Activated CD8-positive, alpha-beta memory T cell treated with anti-CD3 and anti-CD28 coated beads for 48 hours (primary cell): Measurements from ENCODE around the gene FKBP6.
"Not testable (repeated sequence)": the region's sequence is repeated elsewhere in the genome, so short reads cannot be mapped to it uniquely, and the experiment has no call there.

Experiments used
- DNase-seq, 3 experiments: peaks; one replicate each; pipeline ENCODE4 v3.0.0-alpha.2; 2020; ENCODE audit warnings: low read depth in 2 of 3, low spot score in 2 of 3

Gene FKBP6

DNA sequence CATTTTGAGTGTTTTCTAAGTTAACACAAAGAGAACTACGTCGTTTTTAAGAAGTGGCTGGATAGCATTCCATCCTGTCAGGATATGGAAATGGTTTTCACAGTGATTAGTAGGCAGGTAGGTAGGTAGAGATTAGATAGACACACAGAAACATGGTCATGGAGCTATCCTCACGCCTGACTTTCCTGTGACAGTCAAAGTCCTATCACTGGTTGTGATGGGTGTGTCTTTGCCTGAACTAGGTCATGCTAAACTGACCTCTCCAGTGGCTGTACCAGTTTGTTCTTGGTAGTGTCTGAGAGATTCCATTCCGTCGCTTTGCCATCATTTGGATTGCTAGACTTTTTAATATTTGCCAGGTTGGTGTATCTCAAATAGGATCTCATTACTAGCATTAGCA lies 28.2 kb downstream of the FKBP6 start:
- DNase-seq, result no peak

DNA sequence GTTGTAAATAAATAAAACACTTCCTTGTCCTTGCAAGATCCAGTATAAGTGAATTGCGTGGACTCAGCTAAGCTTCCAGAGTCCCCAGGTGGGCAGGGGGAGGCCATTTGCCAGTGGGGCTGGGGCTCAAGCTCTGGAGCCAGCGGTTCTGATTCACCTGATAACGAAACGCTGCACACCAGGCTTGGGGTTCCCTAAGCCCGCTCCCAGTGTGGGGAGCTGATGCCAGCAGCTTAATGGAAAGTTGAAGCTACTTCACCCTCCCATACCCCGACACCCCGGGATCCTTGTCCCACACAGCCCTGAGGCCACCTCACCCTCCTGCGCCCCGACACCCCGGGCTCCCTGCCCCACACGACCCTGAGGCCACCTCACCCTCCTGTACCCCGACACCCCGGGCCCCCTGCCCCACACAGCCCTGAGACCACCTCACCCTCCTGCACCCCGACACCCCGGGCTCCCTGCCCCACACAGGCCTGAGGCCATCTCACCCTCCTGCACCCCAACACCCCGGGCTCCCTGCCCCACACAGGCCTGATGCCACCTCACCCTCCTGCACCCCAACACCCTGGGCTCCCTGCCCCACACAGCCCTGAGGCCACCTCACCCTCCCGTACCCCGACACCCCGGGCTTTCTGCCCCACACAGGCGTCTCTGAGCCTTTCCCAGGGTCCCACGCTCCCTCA lies 30.8 kb downstream of the FKBP6 start:
- no peak for DNase-seq

DNA sequence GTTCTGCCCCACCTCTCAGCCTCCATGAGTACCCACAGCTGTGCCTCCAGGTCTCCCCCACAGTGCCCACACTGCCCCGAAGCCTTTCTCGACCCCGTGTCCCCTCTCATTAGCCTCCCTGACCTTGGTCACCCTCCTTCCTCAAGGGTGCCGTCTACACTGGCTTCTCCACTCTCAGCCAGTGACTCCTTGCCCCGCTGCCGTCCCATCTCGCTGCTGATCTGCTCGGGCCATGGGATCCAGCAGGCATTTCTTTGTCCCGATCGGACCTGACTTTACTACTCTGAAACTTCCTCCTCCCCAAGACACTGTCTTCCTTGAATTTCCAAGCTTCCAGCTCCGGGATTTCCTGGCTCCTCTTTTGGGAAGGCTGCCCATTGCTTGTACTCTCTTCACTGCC lies 31.3 kb downstream of the FKBP6 start:
- DNase-seq, result no peak

DNA sequence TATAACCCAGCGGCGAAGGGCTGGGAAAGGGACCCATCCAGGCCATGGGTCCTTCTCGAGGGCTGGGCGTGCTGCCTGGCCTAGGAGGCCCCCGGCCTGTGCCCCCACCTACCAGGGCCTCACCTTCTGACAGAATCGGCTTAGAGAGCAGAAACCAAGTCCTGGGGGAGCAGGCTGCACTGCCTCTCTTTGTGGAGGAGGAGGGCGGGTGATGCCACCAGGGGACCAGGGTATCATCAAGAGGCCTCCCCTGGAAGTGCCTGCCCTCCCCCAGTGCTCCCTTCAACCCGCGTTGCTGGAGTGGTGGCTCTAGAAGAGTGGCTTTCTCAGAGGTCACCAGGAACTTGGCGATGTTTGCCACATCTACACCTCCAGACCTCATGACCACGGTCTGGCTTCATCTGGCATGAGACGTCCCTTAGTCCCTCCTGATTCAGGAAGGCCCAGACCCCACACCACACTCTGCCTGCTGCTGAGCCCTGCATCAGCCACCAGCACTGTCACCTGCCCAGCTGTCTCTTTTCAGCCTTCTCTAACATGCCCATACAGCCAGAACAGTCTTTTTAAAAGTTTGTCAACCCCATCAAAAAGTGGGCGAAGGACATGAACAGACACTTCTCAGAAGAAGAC lies 31.9 kb downstream of the FKBP6 start:
- no peak for DNase-seq

DNA sequence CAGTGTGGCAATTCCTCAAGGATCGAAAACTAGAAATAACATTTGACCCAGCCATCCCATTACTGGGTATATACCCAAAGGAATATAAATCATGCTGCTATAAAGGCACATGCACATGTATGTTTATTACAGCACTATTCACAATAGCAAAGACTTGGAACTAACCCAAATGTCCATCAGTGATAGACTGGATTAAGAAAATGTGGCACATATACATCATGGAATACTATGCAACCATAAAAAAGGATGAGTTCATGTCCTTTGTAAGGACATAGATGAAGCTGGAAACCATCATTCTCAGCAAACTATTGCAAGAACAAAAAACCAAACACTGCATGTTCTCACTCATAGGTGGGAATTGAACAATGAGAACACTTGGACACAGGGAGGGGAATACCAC lies 32.6 kb downstream of the FKBP6 start:
- not testable (repeated sequence) for DNase-seq

DNA sequence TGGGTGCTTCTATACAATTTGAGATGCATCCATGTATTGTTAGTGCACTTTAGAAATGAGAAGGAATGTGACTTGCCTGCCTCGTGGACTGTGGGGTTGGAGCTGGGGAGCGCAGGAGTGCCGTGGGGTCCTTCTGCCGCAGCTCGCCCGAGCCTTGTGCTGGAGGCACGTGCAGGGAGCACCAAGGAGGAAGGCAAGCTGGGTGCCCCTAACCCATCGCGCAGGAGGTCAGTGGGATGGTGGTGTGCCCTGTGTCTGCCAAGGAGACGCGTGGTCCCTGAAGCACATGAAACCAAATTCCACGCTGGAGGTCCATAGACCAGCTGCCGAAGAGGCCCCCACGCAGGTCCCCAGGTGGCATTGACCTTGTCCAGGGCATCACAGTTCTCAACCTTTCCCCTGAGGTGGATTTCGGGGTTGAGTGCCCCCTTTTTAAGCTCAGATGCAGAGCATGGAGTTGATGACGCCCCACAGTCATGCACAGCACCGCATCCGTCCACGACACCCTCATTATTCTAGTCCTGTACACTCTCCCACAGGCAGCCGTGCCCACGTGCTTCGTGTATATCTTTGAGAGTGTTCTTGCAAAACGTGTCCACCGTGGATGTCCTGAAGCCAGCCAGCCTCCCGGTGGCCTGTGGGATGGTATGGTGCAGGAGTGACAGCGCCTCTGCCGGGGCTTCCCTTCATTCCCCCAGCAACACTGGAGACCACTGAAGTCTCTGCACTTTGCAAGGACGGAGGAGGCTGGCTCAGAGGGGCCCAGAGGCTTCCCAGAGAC lies 35.5 kb downstream of the FKBP6 start:
- no peak for DNase-seq

DNA sequence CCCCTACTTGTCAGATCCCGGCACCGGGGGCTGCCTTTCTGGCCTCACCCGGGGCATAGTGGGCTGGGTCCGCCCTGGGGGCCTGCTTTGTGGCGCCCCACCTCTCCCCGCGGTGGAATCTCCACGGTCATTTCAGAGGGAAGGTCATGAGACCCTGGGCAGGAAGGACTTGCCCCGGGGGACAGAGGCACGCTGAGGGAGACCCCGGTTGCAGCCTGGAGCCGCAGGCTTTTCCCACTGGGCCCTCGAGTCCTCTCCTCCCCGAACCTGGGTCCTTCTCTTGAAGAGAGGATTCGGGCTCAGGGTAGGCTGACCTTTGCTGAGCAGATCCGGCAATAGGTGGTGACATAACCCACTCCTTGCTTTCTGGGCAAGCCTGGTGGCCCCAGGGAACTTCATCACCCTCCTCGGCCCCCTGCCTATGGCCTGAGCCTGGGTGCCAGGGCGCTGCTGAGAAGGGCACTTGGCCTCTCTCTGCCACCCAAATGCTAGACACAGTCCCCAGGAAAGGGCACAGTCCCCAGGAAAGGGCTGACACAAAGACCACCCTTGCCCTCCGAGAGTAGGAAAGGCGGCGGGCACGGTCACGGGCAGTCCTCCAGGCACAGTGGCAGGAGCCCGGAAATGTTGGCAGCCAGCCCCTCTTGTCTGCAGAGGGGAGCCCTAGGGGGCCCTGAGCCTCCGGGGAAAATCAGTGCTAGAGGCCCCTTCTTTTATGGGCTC lies 36.2 kb downstream of the FKBP6 start:
- DNase-seq, result no peak

DNA sequence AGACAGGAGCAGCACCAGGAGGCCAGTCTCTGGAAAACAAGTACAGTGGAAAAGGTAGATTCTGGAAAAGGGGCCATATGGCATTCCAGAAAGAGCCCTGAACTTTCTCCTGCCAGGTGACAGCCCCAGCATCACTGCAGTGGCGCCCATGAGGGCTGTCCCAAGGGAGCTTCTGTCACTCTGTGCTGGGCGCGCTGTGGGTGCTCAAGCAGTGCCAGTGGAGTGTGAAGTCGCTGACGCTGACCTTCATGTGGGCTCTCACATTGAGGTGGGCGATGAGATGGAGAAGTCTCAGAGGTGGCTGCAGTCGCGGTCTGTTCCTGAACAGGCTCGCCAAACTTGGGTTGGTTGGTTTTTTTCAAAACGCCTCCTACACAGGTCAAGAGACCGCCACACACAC lies 38.2 kb downstream of the FKBP6 start:
- DNase-seq, result no peak

DNA sequence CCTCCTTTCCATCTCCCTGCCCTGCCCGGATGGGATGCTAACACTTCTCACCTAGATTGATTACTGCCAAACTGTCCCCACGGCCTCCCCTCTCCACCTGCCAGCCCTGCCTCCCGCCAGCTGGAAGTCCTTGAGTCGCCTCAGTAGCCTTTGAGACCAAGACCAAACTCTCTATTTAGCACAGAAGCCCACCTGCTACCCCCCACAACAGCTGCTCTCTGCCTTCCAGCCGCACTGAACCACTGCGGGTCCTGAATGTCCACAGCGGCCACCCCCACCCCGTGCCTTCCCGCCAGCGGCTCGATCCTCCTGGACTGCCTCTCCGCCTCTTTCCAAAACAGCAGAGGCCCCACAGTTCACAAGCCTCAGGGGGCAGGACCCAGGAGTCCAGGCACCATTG lies 39.0 kb downstream of the FKBP6 start:
- no peak for DNase-seq

DNA sequence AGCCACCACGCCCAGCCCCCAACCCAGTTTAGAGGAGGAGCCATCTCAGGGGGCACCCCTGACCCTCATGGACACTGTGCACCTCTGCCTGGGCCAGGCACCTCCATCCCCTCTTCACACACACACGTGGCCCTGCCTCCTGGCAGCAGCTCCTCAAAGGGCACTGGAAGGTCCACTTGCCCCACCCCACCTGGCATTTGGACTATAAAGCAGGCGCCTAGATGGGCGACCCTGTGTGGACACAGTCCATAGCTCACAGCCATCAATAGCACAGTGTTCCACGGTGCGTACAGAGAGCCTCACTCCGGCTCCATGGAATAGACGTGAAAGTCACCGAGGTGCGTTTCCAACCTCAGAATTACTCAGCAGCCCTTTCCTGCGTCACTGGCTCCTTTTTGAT lies 41.0 kb downstream of the FKBP6 start:
- DNase-seq, result no peak

DNA sequence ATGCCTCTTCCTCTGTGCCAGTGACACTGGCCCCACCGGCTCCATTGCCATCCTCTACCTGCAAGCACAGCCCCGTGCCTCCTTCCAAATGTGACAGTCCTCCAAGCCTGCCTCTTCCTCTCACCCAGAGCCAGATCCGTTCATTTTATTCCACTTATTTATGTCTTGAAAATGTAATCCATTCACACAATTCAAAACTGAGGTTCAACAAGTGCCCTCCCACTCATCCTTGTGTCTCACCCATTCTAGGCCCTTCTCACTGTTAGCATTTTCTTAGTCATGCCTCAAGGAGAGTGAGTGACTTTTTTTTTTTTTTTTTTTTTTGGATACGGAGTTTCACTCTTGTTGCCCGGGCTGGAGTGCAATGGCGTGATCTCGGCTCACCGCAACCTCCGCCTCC lies 41.7 kb downstream of the FKBP6 start:
- DNase-seq, result no peak

DNA sequence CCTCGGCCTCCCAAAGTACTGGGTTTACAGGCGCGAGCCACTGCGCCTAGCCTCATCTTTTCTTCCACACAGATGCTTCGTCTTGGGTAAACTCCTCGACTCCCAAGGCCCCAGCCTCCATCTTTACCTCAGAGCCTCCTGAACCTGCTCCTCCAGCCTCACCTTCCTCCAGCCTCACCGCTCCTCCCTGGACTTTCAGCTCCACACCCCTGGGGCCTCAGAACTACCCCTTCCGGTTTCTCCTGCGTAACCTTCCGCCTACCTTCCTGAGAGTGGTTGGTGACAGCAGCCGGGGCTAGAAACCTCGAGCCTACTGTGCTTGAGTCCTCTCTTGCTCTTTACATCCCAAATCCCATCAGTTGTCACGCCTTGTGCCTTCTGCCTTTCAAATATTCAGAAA lies 45.8 kb downstream of the FKBP6 start:
- DNase-seq, result no peak

DNA sequence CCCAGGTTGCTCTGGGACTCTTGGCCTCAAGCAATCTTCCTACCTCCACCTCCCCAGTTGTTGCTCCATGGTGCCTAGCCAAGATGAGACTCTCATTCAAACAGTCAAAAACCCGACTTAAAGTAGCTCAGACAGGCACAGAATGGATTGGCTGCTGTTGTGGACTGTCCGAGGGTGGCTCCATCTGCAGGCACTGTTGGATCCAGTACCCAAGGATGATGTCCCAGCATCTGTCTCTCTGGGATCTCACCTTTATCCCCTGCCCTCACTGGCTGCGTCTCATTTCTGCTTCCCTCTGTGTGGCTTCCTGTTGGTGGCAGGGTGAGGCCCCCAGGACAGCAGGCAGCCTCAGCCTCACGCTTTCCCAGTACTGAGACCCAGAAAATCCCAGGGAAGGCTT lies 48.3 kb downstream of the FKBP6 start:
- DNase-seq, result not testable (repeated sequence)

DNA sequence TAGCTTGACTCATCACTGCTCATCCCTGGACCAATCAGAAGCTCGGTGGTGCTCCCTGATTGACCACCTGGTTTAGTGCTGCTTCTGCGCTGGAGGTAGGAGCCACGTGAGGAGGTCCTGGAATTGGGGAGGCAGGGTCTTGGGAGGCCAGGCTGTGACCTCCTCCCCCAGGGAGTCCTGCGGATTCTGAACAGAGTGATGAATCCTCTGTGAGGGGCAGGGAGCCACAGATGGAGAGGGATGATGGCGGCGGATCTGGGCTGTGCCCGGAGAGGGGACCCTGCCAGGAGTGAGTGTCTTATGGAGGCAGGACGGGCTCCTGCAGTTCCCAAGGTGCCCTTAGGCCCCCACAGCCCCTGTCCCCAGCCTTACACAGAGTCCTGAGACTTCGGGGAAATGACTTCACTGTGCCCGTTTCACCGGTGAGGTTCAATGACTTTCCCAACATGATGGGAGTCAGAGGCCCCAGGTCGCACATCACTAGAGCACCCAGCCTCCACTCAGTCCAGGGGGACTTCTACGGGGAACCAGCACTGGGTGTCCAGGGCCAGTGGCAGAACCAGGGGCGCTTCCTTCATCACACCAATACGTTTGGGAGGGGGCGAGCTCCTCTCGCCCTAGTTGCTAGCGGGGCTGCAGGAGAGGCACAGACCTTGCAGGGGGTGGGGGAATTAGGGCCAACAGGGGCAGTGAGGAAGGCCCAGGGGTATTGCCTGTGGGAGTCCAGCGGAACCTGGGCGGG lies 48.9 kb downstream of the FKBP6 start:
- DNase-seq, result no peak

DNA sequence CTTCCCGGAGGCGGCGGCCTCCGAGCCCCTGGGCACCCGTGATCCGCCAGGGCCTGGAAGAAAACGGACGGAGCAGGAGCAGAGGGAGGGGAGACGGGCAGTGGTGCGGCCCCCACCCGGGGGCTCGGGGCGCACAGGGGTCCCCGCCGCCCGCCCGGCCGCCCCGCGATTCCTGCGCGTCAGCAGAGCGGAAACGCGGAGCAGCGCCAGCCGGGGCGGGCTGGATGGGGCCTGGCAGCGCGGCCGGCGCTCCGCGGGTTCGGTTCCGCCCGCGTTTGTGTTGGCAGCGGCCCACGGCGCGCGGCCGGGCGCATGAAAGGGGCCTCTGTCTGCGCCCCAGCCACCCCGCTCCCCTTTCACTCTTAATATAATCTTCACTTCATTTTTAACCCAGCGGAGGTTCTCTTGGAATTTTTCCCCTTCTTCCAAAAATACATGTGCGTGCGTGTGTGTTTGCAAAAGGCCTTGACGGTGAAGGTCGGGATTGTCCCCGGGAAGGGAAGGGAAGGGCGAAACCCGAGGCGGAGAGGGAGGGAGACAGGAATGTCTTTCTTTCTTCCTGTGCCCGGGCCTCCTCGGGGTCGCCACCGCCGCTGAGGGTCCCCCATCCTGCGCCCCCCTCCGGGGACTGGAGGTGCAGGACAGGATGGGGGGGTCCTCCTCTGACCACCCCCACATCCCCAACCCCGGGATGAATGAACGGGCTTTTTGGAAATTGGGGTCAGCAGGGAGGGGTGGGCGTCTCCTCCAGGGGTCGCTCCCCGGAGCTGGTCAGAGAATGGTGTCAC lies 49.6 kb downstream of the FKBP6 start:
- DNase-seq, result not testable (repeated sequence)

DNA sequence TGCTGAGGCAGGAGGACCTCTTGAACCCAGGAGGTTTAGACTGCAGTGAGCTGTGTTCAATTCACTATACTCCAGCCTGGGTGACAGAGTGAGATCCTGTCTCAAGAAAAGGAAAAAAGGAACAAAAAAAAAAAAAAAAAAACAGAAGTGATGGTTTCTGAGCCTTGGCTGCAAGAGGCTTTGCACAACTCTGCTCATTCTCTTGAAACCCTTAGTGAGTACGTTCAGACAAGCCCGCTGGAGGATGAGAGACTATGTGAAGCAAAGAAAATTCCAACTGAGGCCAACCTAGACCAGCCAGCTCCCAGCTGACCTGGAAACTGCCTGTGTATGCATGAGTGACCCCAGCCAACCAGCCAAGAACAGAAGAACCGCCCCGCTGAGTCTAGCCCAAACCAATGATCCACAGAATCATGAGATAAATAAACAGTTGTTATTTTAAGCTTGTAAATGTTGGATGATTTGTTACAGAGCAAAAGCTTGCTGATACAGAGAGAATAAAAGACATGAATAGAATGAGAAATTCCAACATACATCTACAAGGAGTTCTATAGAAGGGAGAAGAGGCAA lies 55.1 kb downstream of the FKBP6 start:
- no peak for DNase-seq

DNA sequence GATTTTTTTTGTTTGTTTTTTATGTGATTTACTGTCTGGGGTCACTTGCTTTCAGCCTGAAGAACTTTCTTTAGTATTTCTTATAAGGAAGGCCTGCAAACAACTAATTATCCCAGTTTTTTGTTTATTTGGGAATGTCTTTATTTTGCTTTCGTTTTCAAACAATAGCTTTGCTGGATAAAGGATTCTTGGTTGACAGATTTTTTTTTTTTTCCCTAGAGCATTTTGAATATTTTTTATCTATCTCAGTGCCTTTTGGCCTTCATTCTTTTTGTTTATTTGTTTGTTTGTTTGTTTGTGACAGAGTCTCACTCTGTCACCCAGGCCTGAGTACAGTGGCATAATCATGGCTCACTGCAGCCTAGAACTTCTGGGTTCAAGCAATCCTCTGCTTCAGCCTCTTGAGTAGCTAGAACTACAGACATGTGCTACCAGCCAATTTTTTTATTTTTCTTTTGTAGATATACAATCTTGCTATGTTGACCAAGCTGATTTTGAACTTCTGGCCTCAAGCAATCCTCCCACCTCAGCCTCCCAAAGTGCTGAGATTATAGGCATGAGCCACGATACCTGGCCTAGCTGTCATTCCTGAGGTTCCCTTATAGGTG lies 59.4 kb downstream of the FKBP6 start:
- no peak for DNase-seq

DNA sequence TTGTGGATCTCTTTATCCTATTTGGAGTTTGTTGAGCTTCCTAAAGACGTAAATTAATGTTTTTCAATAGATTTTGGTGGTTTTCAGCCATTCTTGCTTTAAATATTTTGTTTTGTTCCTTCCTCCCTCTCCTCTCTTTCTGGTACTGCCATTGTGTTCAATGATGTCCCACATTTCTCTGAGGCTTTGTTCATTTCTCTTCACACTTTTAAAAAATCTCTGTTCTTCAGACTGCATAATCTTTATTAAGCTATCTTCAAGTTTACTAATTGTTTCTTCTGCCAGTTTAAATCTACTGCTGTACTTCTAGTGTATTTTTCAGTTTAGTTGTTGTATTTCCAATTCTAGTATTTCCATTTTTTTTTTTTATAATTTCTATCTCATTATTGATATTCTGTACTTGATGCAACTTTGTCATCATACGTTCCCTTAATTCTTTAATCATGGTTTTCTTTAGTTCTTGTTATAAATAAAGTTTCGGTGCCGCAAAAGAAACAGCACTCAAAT lies 60.0 kb downstream of the FKBP6 start:
- no peak for DNase-seq

DNA sequence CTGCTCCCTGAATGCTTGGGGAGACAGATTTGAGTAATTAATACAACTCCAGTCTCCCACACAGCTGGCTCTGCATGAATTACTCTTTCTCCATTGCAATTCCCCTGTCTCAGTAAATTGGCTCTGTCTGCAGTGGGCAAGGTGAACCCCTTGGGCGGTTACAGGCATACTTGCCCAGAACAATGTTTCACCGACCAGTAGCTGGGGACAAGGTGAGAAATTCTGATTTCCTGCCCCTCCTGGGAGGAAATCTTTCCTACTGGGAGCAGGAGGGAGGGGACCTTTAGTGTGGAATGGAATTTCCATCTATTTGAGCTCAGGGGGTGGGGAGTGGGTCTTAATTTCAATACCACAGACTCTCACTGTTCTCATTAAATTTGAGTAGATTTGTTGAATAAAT lies 63.4 kb downstream of the FKBP6 start:
- no peak for DNase-seq
